NB4 (cell line): ENCODE measurements around the gene AGFG1.

Experiments
- MAX ChIP-seq: IDR thresholded peaks from 2 replicates; pipeline ENCODE4 v1.6.1; 2011; ENCODE audit warnings: low read depth, low read length
- POLR2A ChIP-seq: IDR thresholded peaks from 2 replicates; pipeline ENCODE4 v1.6.1; 2011; ENCODE audit warnings: mild to moderate bottlenecking; ENCODE audit not compliant: insufficient read length; ENCODE audit errors: extremely low read depth
- TF ChIP-seq, protein P1 (sequence below): IDR thresholded peaks from one replicate; pipeline ENCODE4 v1.5.1; 2012; ENCODE audit warnings: low read depth, low read length

DNA sequence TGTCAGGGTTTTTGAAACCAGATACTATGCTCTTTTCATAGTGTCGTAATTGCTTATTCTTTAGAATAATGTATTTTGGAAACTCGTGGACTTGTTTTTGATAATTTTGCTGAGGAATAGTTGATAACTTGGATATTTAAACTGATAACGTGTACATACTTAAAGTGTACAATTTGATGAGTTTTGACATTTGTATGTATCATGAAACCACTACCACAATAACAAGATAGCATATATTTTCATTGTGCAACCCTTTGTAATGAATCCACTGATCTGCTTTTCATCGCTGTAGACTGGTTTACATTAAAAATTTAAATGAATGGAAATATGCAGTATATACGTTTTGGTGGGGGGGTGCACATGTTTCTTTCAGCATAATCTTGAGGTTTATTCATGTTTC, 45.8 kb downstream of the AGFG1 start:
- no peak for TF ChIP-seq POLR2A
- TF ChIP-seq, protein P1, sequence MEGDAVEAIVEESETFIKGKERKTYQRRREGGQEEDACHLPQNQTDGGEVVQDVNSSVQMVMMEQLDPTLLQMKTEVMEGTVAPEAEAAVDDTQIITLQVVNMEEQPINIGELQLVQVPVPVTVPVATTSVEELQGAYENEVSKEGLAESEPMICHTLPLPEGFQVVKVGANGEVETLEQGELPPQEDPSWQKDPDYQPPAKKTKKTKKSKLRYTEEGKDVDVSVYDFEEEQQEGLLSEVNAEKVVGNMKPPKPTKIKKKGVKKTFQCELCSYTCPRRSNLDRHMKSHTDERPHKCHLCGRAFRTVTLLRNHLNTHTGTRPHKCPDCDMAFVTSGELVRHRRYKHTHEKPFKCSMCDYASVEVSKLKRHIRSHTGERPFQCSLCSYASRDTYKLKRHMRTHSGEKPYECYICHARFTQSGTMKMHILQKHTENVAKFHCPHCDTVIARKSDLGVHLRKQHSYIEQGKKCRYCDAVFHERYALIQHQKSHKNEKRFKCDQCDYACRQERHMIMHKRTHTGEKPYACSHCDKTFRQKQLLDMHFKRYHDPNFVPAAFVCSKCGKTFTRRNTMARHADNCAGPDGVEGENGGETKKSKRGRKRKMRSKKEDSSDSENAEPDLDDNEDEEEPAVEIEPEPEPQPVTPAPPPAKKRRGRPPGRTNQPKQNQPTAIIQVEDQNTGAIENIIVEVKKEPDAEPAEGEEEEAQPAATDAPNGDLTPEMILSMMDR: no peak
- TF ChIP-seq MAX: no peak
